Activated CD8-positive, alpha-beta memory T cell treated with anti-CD3 and anti-CD28 coated beads, Interleukin-2, amount 10 ng/mL, durations not matched to agents 7 days and 5 days (primary cell): ENCODE results near the gene CSK. TPM values are rescaled to one million over a fixed set of nuclear protein-coding genes. Genes with fewer than 3 reads are reported as not detected.

Experiments
- ATAC-seq: fragments of 150-1000 bp; cut with Tn5 transposase; one replicate; pipeline ENCODE4 v1.10.0; 2021; ENCODE audit warnings: moderate library complexity
- CTCF ChIA-PET: fragments of 350-600 bp; sonication (Branson Sonifier 250); formaldehyde crosslinking; loops from one replicate; lab custom pipeline; 2021; ENCODE audit warnings: antibody characterized with exemption; lab: Charles Lee
- DNase-seq: peaks from one replicate; pipeline ENCODE4 v3.0.0-alpha.2; 2020
- H3K27ac Mint-ChIP-seq: one replicate; pipeline ENCODE4 v1.8.0; 2021; ENCODE audit warnings: mild to moderate bottlenecking, mixed read lengths
- H3K27me3 Mint-ChIP-seq: one replicate; pipeline ENCODE4 v1.8.0; 2021; ENCODE audit warnings: mixed read lengths
- H3K36me3 Mint-ChIP-seq: one replicate; pipeline ENCODE4 v1.8.0; 2021; ENCODE audit warnings: mild to moderate bottlenecking, mixed read lengths
- H3K4me1 Mint-ChIP-seq: one replicate; pipeline ENCODE4 v1.8.0; 2021; ENCODE audit warnings: mixed read lengths
- H3K4me3 Mint-ChIP-seq: one replicate; pipeline ENCODE4 v1.8.0; 2021; ENCODE audit warnings: mild to moderate bottlenecking, moderate library complexity, mixed read lengths
- H3K9me3 Mint-ChIP-seq: one replicate; pipeline ENCODE4 v1.8.0; 2022; ENCODE audit warnings: low read depth, mixed read lengths
- total RNA-seq, 2 experiments: library from RNA; stranded (reverse); gene quantifications; one replicate each; pipeline ENCODE4 v1.2.3, GENCODE V29; 2021

The CSK gene
- total RNA-seq, 2 experiments from 2014 or later, result 349 to 369 TPM

- H3K4me3 Mint-ChIP-seq, result no peak overlapping the region
- no peak for DNase-seq
- no peaks in the 10 kb centered on the region for H3K36me3 Mint-ChIP-seq
- ATAC-seq, result no peak
- H3K9me3 Mint-ChIP-seq, result no peaks in the 10 kb centered on the region
- CTCF ChIA-PET, result interaction anchor here (1.1 to 2.8 kb wide), 6 partner anchors 11 to 71 kb away, joined by 3 to 9 read pairs (median 3); no protein-coding TSS in a partner anchor
- peaks cover 15% of the 10 kb centered on the region for H3K4me1 Mint-ChIP-seq
- H3K27ac Mint-ChIP-seq, result no peak overlapping the region
- peaks cover 27% of the 10 kb centered on the region for H3K27me3 Mint-ChIP-seq
Observed at GRCh38 chr15:74829991-74830390, 48.1 kb downstream of the CSK start.

GRCh38 chr15:74830868-74831267 is 49.0 kb downstream of the CSK start:
- CTCF ChIA-PET, result interaction anchor here (1.4 to 2.9 kb wide), 3 partner anchors 12 to 70 kb away, joined by 3 to 9 read pairs (median 9); partner anchors contain the start of gene ULK3
- ATAC-seq, result no peak
- no peaks in the 10 kb centered on the region for H3K36me3 Mint-ChIP-seq
- no peak overlapping the region for H3K27ac Mint-ChIP-seq
- no peak for DNase-seq
- H3K9me3 Mint-ChIP-seq, result no peaks in the 10 kb centered on the region
- H3K4me1 Mint-ChIP-seq, result peaks cover 15% of the 10 kb centered on the region
- no peak overlapping the region for H3K4me3 Mint-ChIP-seq
- H3K27me3 Mint-ChIP-seq, result peaks cover 21% of the 10 kb centered on the region

- Mint-ChIP-seq H3K36me3 (no peaks in the 10 kb centered on the region), H3K9me3 (no peaks in the 10 kb centered on the region), H3K4me3 (no peak overlapping the region), H3K27me3 (peaks cover 16% of the 10 kb centered on the region), H3K4me1 (peaks cover 15% of the 10 kb centered on the region), H3K27ac (no peak overlapping the region)
- CTCF ChIA-PET, result interaction anchor here (0.8 to 2.9 kb wide), 3 partner anchors 11 to 70 kb away, joined by 3 to 9 read pairs (median 6); partner anchors contain the start of gene ULK3
- DNase-seq (no peak), ATAC-seq (no peak)
Observed at GRCh38 chr15:74831813-74832495, 50.1 kb downstream of the CSK start.

GRCh38 chr15:74832826-74833225 is 50.9 kb downstream of the CSK start:
- DNase-seq (no peak), ATAC-seq (no peak)
- H3K27me3 Mint-ChIP-seq, result peaks cover 9% of the 10 kb centered on the region
- H3K36me3 Mint-ChIP-seq, result no peaks in the 10 kb centered on the region
- no peak overlapping the region for H3K4me3 Mint-ChIP-seq
- CTCF ChIA-PET, result interaction anchor here (0.6 to 2.9 kb wide), 7 partner anchors 10 to 117 kb away, joined by 3 to 9 read pairs (median 4); partner anchors contain the start of genes FAM219B and ULK3
- H3K9me3 Mint-ChIP-seq, result no peaks in the 10 kb centered on the region
- H3K27ac Mint-ChIP-seq, result no peak overlapping the region
- peaks cover 15% of the 10 kb centered on the region for H3K4me1 Mint-ChIP-seq

- no peak for DNase-seq
- Mint-ChIP-seq H3K27me3 (peaks cover 6% of the 10 kb centered on the region), H3K4me3 (no peak overlapping the region), H3K36me3 (no peaks in the 10 kb centered on the region), H3K27ac (no peak overlapping the region), H3K9me3 (no peaks in the 10 kb centered on the region), H3K4me1 (peaks cover 15% of the 10 kb centered on the region)
- no peak for ATAC-seq
- CTCF ChIA-PET, result interaction anchor here (0.6 to 2.9 kb wide), 9 partner anchors 9 to 202 kb away, joined by 3 to 9 read pairs (median 4); partner anchors contain the start of genes FAM219B and ULK3
Observed at GRCh38 chr15:74833376-74834107, 51.7 kb downstream of the CSK start.

- no peak overlapping the region for H3K4me3 Mint-ChIP-seq
- H3K9me3 Mint-ChIP-seq, result no peaks in the 10 kb centered on the region
- H3K36me3 Mint-ChIP-seq, result no peaks in the 10 kb centered on the region
- H3K27me3 Mint-ChIP-seq, result no peaks in the 10 kb centered on the region
- DNase-seq, result peak; percentile 59
- CTCF ChIA-PET, result interaction anchor here (0.7 to 2.1 kb wide), 14 partner anchors 9 to 66 kb away, joined by 3 to 34 read pairs (median 5); partner anchors contain the start of genes CPLX3 and CSK
- H3K4me1 Mint-ChIP-seq, result peaks cover 2% of the 10 kb centered on the region
- peak; percentile 62 for ATAC-seq
- no peak overlapping the region for H3K27ac Mint-ChIP-seq
Observed at GRCh38 chr15:74835312-74835823, 53.5 kb downstream of the CSK start.

- no peak overlapping the region for H3K27ac Mint-ChIP-seq
- H3K36me3 Mint-ChIP-seq, result no peaks in the 10 kb centered on the region
- H3K9me3 Mint-ChIP-seq, result no peaks in the 10 kb centered on the region
- CTCF ChIA-PET, result interaction anchor here (1.4 to 2.1 kb wide), 6 partner anchors 10 to 67 kb away, joined by 4 to 34 read pairs (median 8); partner anchors contain the start of gene CPLX3
- no peak for ATAC-seq
- no peaks in the 10 kb centered on the region for H3K27me3 Mint-ChIP-seq
- no peak overlapping the region for H3K4me3 Mint-ChIP-seq
- H3K4me1 Mint-ChIP-seq, result peaks cover 10% of the 10 kb centered on the region
- DNase-seq, result no peak
Observed at GRCh38 chr15:74836846-74837245, 55.0 kb downstream of the CSK start.

GRCh38 chr15:74837482-74838136 is 55.7 kb downstream of the CSK start:
- H3K4me3 Mint-ChIP-seq, result no peak overlapping the region
- H3K27me3 Mint-ChIP-seq, result no peaks in the 10 kb centered on the region
- CTCF ChIA-PET, result interaction anchor here (0.8 to 4.0 kb wide), 2 partner anchors 32 to 68 kb away, joined by 3 to 25 read pairs; no protein-coding TSS in a partner anchor
- ATAC-seq, result no peak
- H3K4me1 Mint-ChIP-seq, result peaks cover 16% of the 10 kb centered on the region
- no peak overlapping the region for H3K27ac Mint-ChIP-seq
- H3K36me3 Mint-ChIP-seq, result peaks cover 2% of the 10 kb centered on the region
- H3K9me3 Mint-ChIP-seq, result no peaks in the 10 kb centered on the region
- DNase-seq, result no peak

- Mint-ChIP-seq H3K36me3 (peaks cover 2% of the 10 kb centered on the region), H3K4me1 (peaks cover 17% of the 10 kb centered on the region), H3K27ac (no peak overlapping the region), H3K4me3 (no peak overlapping the region), H3K9me3 (no peaks in the 10 kb centered on the region), H3K27me3 (no peaks in the 10 kb centered on the region)
- CTCF ChIA-PET, result interaction anchor here (0.8 to 4.0 kb wide), 3 partner anchors 33 to 68 kb away, joined by 3 to 25 read pairs (median 3); no protein-coding TSS in a partner anchor
- DNase-seq, result no peak
- ATAC-seq, result no peak
Observed at GRCh38 chr15:74838137-74838516, 56.2 kb downstream of the CSK start.

- DNase-seq (no peak), ATAC-seq (no peak)
- H3K4me1 Mint-ChIP-seq, result peaks cover 22% of the 10 kb centered on the region
- H3K9me3 Mint-ChIP-seq, result no peaks in the 10 kb centered on the region
- no peaks in the 10 kb centered on the region for H3K27me3 Mint-ChIP-seq
- no peak overlapping the region for H3K4me3 Mint-ChIP-seq
- H3K36me3 Mint-ChIP-seq, result peaks cover 2% of the 10 kb centered on the region
- no peak overlapping the region for H3K27ac Mint-ChIP-seq
- CTCF ChIA-PET, result interaction anchor here (0.8 to 4.0 kb wide), 4 partner anchors 33 to 112 kb away, joined by 3 to 25 read pairs (median 3); no protein-coding TSS in a partner anchor
Observed at GRCh38 chr15:74838746-74839525, 57.1 kb downstream of the CSK start.

- Mint-ChIP-seq H3K27me3 (no peaks in the 10 kb centered on the region), H3K27ac (no peak overlapping the region), H3K9me3 (no peaks in the 10 kb centered on the region), H3K4me3 (no peak overlapping the region), H3K4me1 (peaks cover 30% of the 10 kb centered on the region), H3K36me3 (peaks cover 4% of the 10 kb centered on the region)
- ATAC-seq (no peak), DNase-seq (no peak)
- CTCF ChIA-PET, result interaction anchor here (0.8 to 4.0 kb wide), 4 partner anchors 62 to 111 kb away, joined by 3 to 25 read pairs (median 5); no protein-coding TSS in a partner anchor
Observed at GRCh38 chr15:74839526-74840395, 57.9 kb downstream of the CSK start.
